ENCODE measurements around the gene TMEM200A. TPM values are rescaled to one million over a fixed set of nuclear protein-coding genes. Genes with fewer than 3 reads are reported as not detected.

Gene TMEM200A
- total and polyA plus RNA-seq, 2 donors (not counting 1 experiment from before 2014, with no cell fraction given) = 50.2 to 51.7 TPM

DNA sequence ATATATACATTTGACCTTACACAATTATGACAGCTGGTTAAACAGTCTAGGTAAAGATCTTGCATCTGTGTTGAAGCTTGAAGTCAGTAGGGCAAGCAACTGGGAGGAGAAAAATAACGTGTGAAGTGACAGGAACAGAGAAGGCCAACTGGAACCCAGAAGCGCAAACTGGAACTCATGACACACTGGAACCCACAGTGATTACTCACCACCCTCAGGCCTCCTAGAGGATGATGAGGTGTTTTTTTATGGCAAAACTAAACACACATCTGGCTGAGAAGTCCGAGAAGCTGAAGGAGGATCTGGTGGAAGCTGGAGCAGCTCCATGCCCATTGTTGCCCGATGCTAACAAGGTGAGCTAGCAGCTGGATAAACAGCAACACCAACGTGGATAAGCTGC, 108.1 kb downstream of the TMEM200A start:
- peak; percentile 31 to 80 for DNase-seq (ENCODE audit: low read depth in 2 of 2)

DNA sequence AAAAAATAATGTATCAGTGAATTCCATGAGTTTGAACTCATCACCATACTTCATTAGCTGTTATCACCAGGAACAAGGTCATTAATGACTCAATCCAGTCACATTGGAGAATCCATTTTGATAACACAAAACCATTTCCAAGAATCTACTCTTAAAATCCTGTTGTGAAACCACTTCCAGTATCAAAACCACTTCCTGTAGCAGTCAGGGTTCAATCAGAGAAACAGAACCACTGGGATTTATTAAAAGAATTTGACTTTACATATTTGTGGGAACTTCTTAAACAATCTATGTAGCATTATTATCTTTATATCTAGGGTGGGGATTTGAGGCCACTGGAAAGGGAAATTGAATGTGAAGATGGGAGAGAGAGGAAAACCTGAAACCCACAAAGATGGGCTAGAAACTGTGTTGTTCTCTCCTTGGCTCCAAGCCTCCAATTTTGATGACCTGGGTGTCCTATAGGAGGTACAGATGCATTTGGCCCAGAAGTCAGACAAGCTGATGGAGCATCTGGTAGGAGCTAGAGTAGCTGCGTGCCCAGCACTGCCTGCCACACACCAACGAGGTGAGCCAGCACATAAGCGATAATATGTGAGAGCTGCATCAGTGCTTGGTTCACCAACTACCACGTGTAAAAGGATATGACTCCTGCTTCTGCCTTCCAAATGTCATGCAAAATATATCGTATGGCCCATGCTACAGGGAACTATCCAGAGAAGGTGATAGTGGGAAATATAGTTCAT, 117.0 kb downstream of the TMEM200A start:
- H3K4me2 ChIP-seq (ENCODE audit: extremely low read depth, insufficient read depth, low read length) = peak overlapping the region; percentile 37
- no peaks in the 10 kb centered on the region for H3K9me3 ChIP-seq (ENCODE audit: control insufficient read depth, insufficient read depth, low read depth, low read length)
- peak; percentile 70 to 92 for DNase-seq (ENCODE audit: low read depth in 2 of 2)
- no peaks in the 10 kb centered on the region for H3K79me2 ChIP-seq (ENCODE audit: control insufficient read depth, insufficient read depth, low read length)
- H3K27ac ChIP-seq (ENCODE audit: insufficient read depth, low read length) = peak overlapping the region; percentile 60
- H3K4me1 ChIP-seq (ENCODE audit: control insufficient read depth, extremely low read depth, insufficient read depth, low read length) = peaks cover 5% of the 10 kb centered on the region
- no peaks in the 10 kb centered on the region for H4K20me1 ChIP-seq (ENCODE audit: control insufficient read depth, extremely low read depth, insufficient read depth, low read length)
- peak overlapping the region; percentile 5 for H2AFZ ChIP-seq (ENCODE audit: low read length)
- TF ChIP-seq EZH2 (IDR thresholded peaks at IDR 0.05; ENCODE audit: low read length, missing control alignments) = no peak
- TF ChIP-seq, protein P1, sequence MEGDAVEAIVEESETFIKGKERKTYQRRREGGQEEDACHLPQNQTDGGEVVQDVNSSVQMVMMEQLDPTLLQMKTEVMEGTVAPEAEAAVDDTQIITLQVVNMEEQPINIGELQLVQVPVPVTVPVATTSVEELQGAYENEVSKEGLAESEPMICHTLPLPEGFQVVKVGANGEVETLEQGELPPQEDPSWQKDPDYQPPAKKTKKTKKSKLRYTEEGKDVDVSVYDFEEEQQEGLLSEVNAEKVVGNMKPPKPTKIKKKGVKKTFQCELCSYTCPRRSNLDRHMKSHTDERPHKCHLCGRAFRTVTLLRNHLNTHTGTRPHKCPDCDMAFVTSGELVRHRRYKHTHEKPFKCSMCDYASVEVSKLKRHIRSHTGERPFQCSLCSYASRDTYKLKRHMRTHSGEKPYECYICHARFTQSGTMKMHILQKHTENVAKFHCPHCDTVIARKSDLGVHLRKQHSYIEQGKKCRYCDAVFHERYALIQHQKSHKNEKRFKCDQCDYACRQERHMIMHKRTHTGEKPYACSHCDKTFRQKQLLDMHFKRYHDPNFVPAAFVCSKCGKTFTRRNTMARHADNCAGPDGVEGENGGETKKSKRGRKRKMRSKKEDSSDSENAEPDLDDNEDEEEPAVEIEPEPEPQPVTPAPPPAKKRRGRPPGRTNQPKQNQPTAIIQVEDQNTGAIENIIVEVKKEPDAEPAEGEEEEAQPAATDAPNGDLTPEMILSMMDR (conservative IDR thresholded peaks at IDR 0.05 in 1 of 2, IDR thresholded peaks at IDR 0.05 in 1 of 2; ENCODE audit: low read depth in 1 of 2, low read length in 2 of 2) = no peak
- H3K27me3 ChIP-seq (ENCODE audit: control insufficient read depth, insufficient read depth, low read length) = no peaks in the 10 kb centered on the region
- H3K4me3 ChIP-seq (replicated peaks in 1 of 4; ENCODE audit: control extremely low read depth in 1 of 4, insufficient read depth in 1 of 4, low read depth in 3 of 4, low read length in 4 of 4) = no peak overlapping the region
- H3K9ac ChIP-seq (ENCODE audit: insufficient read depth, low read length) = no peak overlapping the region
- H3K36me3 ChIP-seq (ENCODE audit: control insufficient read depth, insufficient read depth, low read length) = no peaks in the 10 kb centered on the region

More for the DNA sequence above, 108.1 kb downstream of the TMEM200A start:
- H3K4me1 ChIP-seq (ENCODE audit: control insufficient read depth, extremely low read depth, insufficient read depth, low read length) = peaks cover 3% of the 10 kb centered on the region
- H3K27ac ChIP-seq (ENCODE audit: insufficient read depth, low read length) = no peak overlapping the region
- TF ChIP-seq EZH2 (IDR thresholded peaks at IDR 0.05; ENCODE audit: low read length, missing control alignments) = no peak
- TF ChIP-seq, protein P1 (conservative IDR thresholded peaks at IDR 0.05 in 1 of 2, IDR thresholded peaks at IDR 0.05 in 1 of 2; ENCODE audit: low read depth in 1 of 2, low read length in 2 of 2) = no peak
- no peak overlapping the region for H3K9ac ChIP-seq (ENCODE audit: insufficient read depth, low read length)
- no peaks in the 10 kb centered on the region for H3K27me3 ChIP-seq (ENCODE audit: control insufficient read depth, insufficient read depth, low read length)
- H3K4me2 ChIP-seq (ENCODE audit: extremely low read depth, insufficient read depth, low read length) = no peak overlapping the region
- no peaks in the 10 kb centered on the region for H3K79me2 ChIP-seq (ENCODE audit: control insufficient read depth, insufficient read depth, low read length)
- no peaks in the 10 kb centered on the region for H3K36me3 ChIP-seq (ENCODE audit: control insufficient read depth, insufficient read depth, low read length)
- H4K20me1 ChIP-seq (ENCODE audit: control insufficient read depth, extremely low read depth, insufficient read depth, low read length) = no peaks in the 10 kb centered on the region
- H3K9me3 ChIP-seq (ENCODE audit: control insufficient read depth, insufficient read depth, low read depth, low read length) = no peaks in the 10 kb centered on the region
- no peak overlapping the region for H3K4me3 ChIP-seq (replicated peaks in 1 of 4; ENCODE audit: control extremely low read depth in 1 of 4, insufficient read depth in 1 of 4, low read depth in 3 of 4, low read length in 4 of 4)
- no peak overlapping the region for H2AFZ ChIP-seq (ENCODE audit: low read length)

DNA sequence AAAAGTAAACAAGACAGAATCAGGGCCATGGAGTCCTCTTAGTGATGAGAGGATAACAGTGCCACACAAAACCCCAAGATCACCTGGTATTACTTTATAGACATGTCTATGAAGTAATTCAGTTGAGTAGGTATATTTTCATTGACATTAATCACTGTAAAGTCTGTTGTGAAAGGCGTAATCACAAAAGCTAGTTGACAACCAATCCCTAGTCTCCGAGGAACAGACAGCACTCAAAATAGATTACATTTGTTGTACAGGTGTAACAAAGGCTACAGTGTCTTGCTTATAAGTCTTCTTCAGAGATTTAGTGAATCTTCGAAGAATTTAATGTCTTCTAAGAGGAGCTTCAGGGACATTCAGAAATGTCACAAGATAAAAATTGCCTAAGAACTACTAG, 120.1 kb downstream of the TMEM200A start:
- Histone ChIP-seq H3K36me3 (ENCODE audit: control insufficient read depth, insufficient read depth, low read length) (no peaks in the 10 kb centered on the region), H4K20me1 (ENCODE audit: control insufficient read depth, extremely low read depth, insufficient read depth, low read length) (no peaks in the 10 kb centered on the region), H3K4me3 (replicated peaks in 1 of 4; ENCODE audit: control extremely low read depth in 1 of 4, insufficient read depth in 1 of 4, low read depth in 3 of 4, low read length in 4 of 4) (no peak overlapping the region), H2AFZ (ENCODE audit: low read length) (no peak overlapping the region), H3K27me3 (ENCODE audit: control insufficient read depth, insufficient read depth, low read length) (no peaks in the 10 kb centered on the region), H3K4me2 (ENCODE audit: extremely low read depth, insufficient read depth, low read length) (no peak overlapping the region), H3K4me1 (ENCODE audit: control insufficient read depth, extremely low read depth, insufficient read depth, low read length) (peaks cover 5% of the 10 kb centered on the region), H3K79me2 (ENCODE audit: control insufficient read depth, insufficient read depth, low read length) (no peaks in the 10 kb centered on the region), H3K9me3 (ENCODE audit: control insufficient read depth, insufficient read depth, low read depth, low read length) (no peaks in the 10 kb centered on the region), H3K27ac (ENCODE audit: insufficient read depth, low read length) (no peak overlapping the region), H3K9ac (ENCODE audit: insufficient read depth, low read length) (no peak overlapping the region)
- DNase-seq (ENCODE audit: low read depth in 2 of 2) = no peak
- TF ChIP-seq, protein P1 (conservative IDR thresholded peaks at IDR 0.05 in 1 of 2, IDR thresholded peaks at IDR 0.05 in 1 of 2; ENCODE audit: low read depth in 1 of 2, low read length in 2 of 2) = no peak
- no peak for TF ChIP-seq EZH2 (IDR thresholded peaks at IDR 0.05; ENCODE audit: low read length, missing control alignments)
